ENCODE results near the gene FOXP4. TPM values are rescaled to one million over a fixed set of nuclear protein-coding genes. Genes with fewer than 3 reads are reported as not detected.

FOXP4 gene
- total RNA-seq, 1 donor from 2014 or later = 19.5 TPM

DNA sequence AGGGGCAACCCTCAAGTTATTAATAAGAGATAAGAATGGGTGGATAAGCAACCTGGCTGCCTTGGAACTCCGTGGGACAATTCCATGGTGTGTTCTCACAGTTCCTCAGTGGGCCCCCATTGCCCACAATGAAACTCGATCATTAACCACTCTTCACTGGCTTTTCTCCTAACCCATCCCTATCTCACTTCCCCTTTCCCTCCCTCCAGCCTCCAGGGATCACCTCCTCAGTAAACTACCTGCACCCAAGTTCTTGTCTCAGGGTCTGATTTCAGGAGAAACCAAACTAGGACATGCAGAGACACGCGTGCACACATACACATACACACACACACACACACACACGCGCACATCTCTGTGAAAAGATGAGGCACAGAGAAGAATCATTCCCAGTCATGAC, 37.7 kb upstream of the FOXP4 start:
- TF ChIP-seq, protein P1, sequence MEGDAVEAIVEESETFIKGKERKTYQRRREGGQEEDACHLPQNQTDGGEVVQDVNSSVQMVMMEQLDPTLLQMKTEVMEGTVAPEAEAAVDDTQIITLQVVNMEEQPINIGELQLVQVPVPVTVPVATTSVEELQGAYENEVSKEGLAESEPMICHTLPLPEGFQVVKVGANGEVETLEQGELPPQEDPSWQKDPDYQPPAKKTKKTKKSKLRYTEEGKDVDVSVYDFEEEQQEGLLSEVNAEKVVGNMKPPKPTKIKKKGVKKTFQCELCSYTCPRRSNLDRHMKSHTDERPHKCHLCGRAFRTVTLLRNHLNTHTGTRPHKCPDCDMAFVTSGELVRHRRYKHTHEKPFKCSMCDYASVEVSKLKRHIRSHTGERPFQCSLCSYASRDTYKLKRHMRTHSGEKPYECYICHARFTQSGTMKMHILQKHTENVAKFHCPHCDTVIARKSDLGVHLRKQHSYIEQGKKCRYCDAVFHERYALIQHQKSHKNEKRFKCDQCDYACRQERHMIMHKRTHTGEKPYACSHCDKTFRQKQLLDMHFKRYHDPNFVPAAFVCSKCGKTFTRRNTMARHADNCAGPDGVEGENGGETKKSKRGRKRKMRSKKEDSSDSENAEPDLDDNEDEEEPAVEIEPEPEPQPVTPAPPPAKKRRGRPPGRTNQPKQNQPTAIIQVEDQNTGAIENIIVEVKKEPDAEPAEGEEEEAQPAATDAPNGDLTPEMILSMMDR (IDR thresholded peaks at IDR 0.05) = no peak
- H3K4me1 ChIP-seq = peaks cover 4 to 12% of the 10 kb centered on the region in 2 donors
- H3K27me3 ChIP-seq = no peaks in the 10 kb centered on the region
- no peaks in the 10 kb centered on the region for H3K9me3 ChIP-seq
- H3K27ac ChIP-seq = no peak overlapping the region
- intact Hi-C loops (cut with DNase I) = loop anchor here (5.0 kb wide), 1 partner anchor 84 kb away; no protein-coding TSS in a partner anchor
- H3K4me3 ChIP-seq = no peak overlapping the region
- no peaks in the 10 kb centered on the region for H3K36me3 ChIP-seq
- no peak for DNase-seq (ENCODE audit: low spot score in 2 of 2)

DNA sequence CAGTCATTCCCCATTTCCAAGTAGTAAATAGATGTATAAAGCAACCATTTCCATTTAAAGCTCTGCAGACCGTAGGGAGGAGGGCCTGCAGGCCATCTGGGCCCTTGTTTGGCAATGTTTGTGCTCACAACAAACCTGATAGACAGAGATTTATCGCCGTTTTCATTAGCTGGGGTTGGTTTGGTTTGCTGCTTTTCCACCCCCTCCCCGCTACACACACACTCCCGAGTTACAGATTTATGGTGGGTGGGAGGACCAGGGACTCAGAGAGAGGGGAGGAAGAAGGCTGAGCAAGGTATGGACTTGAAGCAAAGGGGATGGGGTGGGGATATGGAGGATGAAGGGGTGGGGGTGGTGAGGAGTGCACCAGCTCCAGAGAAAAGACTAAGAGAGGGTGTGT, 36.6 kb upstream of the FOXP4 start:
- TF ChIP-seq, protein P1 (IDR thresholded peaks at IDR 0.05) = no peak
- Histone ChIP-seq H3K36me3 (no peaks in the 10 kb centered on the region), H3K4me3 (no peak overlapping the region), H3K27ac (no peak overlapping the region), H3K27me3 (no peaks in the 10 kb centered on the region), H3K4me1 (peaks cover 4 to 6% of the 10 kb centered on the region in 2 donors), H3K9me3 (no peaks in the 10 kb centered on the region)
- no peak for DNase-seq (ENCODE audit: low spot score in 2 of 2)
- intact Hi-C loops (cut with DNase I) = loop anchor here (5.0 kb wide), 1 partner anchor 83 kb away; no protein-coding TSS in a partner anchor

DNA sequence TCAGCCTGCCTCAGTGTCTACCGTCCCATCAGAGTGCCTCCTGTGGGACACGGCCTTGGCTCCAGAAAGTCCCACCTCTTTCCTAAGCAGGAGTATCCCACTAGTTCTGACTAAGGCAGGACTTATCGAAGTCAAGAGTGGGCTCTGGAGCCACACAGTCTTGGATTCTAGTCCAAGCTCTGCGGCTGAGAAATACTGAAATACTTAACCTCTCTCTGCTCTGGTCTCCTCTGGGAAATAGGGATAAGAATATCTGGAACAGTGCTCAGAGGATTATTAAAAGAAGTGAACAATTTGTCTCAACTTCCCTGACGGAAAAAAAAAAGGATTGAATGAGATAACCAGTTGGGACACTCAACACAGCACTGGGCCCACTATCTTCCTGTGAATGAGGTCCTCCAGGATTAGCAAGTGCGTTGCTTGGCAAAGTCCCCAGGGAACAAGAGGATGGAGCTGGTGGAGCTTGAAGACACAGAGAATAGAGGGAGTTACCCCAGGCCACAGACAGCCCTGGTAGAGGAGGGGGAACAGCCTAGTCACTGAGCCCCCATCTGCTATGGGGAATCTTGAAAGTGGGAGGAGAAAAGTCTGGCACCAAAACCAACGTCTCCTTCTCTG, 34.6 kb upstream of the FOXP4 start:
- intact Hi-C loops (cut with DNase I) = no loop called here
- no peaks in the 10 kb centered on the region for H3K36me3 ChIP-seq
- TF ChIP-seq, protein P1 (IDR thresholded peaks at IDR 0.05) = no peak

DNA sequence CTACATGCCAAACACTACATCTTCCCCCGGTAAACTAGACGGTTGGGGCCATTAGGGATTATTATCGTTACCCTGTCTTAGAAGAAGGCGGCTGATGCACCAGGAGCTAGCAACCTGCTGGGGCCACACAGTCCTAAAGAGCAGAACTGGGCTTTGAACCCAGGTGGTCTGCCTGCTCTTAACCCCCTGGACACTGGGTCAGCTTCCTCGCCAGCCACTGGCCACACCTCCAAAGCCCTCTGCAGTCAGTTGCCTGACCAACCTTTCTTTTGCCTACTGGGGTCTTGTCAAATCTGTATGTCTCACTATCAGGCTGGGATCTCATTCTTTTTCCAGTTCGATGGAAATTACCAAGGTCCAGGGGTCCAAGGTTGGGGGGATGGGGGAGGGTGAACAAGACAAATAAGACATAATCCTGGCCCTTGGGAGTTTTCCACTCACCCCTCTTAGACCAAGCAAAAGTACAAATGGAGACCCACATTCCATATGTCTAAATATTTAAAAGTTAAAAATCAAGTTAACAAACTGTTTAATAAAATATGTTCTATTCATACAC, 34.0 kb upstream of the FOXP4 start:
- intact Hi-C loops (cut with DNase I) = no loop called here
- no peak for DNase-seq (ENCODE audit: low spot score in 2 of 2)
- Histone ChIP-seq H3K36me3 (no peaks in the 10 kb centered on the region), H3K27ac (no peak overlapping the region), H3K27me3 (no peaks in the 10 kb centered on the region), H3K4me1 (no peaks in the 10 kb centered on the region), H3K4me3 (no peak overlapping the region), H3K9me3 (no peaks in the 10 kb centered on the region)
- TF ChIP-seq, protein P1 (IDR thresholded peaks at IDR 0.05) = no peak

More for the DNA sequence above, 34.6 kb upstream of the FOXP4 start:
- Histone ChIP-seq H3K27ac (no peak overlapping the region), H3K27me3 (no peaks in the 10 kb centered on the region), H3K4me3 (no peak overlapping the region), H3K9me3 (no peaks in the 10 kb centered on the region), H3K4me1 (no peaks in the 10 kb centered on the region)
- DNase-seq (ENCODE audit: low spot score in 2 of 2) = no peak

DNA sequence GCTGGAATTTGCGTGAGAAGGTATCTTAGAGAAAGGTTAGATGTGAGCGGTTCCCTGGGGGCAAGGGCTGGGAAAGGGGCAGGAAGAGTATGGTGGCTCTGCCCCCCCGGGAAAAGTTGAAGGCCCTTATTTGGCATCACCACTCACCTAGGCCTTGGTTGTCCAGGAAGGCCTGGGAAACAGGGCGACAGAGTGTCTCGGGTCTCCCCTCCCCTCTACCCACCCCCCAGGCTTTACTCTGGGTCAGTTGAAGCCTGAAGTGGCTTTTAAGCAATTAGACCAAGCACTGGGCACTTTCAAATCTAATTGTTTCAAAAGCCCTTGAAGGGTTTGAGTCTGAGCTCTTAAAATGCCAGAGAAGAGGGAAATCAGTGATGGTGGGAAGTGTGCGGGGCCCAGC, 30.2 kb upstream of the FOXP4 start:
- no peak for DNase-seq (ENCODE audit: low spot score in 2 of 2)
- H3K27me3 ChIP-seq = no peaks in the 10 kb centered on the region
- H3K4me1 ChIP-seq = no peaks in the 10 kb centered on the region
- TF ChIP-seq, protein P1 (IDR thresholded peaks at IDR 0.05) = no peak
- H3K27ac ChIP-seq = no peak overlapping the region
- H3K36me3 ChIP-seq = no peaks in the 10 kb centered on the region
- intact Hi-C loops (cut with DNase I) = no loop called here
- H3K9me3 ChIP-seq = no peaks in the 10 kb centered on the region
- no peak overlapping the region for H3K4me3 ChIP-seq

Measured in ascending aorta (tissue), 2 donors.